Neural cell (in vitro differentiated cells): ENCODE data around the gene PHACTR1.

Experiments used
- EZH2 ChIP-seq: fragments of 200-600, 300-800 bp; shearing (Covaris generic), sonication (generic); IDR thresholded peaks from 2 replicates; pipeline ENCODE4 v1.6.1; 2014; ENCODE audit warnings: antibody characterized with exemption, low read length, borderline replicate concordance, mild to moderate bottlenecking; ENCODE audit not compliant: insufficient read depth, poor library complexity, severe bottlenecking
- RAD21 ChIP-seq: fragments of 450-650 bp; conservative IDR thresholded peaks from 2 replicates; pipeline ENCODE4 v1.6.1; 2014; ENCODE audit warnings: antibody characterized with exemption, mild to moderate bottlenecking, moderate library complexity
- TF ChIP-seq, protein P1 (sequence below): fragments of 450-650 bp; IDR thresholded peaks from 2 replicates; pipeline ENCODE4 v1.5.1; 2014; ENCODE audit warnings: antibody characterized with exemption, mild to moderate bottlenecking, moderate library complexity; ENCODE audit not compliant: poor library complexity, severe bottlenecking

DNA sequence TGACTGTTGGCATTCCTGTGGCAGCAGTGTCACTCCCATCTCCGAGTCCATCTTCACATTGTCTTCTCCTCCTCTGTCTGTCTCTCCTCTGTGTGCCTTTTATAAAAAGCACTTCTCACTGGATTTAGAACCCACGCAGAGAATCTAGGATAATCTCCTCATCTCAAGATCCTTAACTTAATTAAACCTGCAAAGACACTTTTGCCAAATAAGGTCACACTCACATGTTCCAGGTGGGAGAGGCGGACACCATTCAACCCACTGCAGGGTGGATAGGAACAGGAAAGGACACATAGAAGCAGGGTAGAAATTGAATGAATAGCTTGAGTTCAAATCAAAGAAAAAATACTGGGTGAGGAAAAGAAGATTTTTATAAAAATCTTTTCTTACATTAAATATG lies 292.5 kb downstream of the PHACTR1 start:
- TF ChIP-seq, protein P1, sequence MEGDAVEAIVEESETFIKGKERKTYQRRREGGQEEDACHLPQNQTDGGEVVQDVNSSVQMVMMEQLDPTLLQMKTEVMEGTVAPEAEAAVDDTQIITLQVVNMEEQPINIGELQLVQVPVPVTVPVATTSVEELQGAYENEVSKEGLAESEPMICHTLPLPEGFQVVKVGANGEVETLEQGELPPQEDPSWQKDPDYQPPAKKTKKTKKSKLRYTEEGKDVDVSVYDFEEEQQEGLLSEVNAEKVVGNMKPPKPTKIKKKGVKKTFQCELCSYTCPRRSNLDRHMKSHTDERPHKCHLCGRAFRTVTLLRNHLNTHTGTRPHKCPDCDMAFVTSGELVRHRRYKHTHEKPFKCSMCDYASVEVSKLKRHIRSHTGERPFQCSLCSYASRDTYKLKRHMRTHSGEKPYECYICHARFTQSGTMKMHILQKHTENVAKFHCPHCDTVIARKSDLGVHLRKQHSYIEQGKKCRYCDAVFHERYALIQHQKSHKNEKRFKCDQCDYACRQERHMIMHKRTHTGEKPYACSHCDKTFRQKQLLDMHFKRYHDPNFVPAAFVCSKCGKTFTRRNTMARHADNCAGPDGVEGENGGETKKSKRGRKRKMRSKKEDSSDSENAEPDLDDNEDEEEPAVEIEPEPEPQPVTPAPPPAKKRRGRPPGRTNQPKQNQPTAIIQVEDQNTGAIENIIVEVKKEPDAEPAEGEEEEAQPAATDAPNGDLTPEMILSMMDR: no peak
- no peak for TF ChIP-seq EZH2
- no peak for TF ChIP-seq RAD21
